ENCODE data around the gene PAPSS2. TPM values are rescaled to one million over a fixed set of nuclear protein-coding genes. Genes with fewer than 3 reads are reported as not detected.

Gene PAPSS2
- total and polyA plus RNA-seq, 2 experiments from 2014 or later, result 2.4 to 6.4 TPM

GRCh38 chr10:87626422-87626892 lies 33.2 kb upstream of the PAPSS2 start:
- H3K4me3 ChIP-seq, result no peak overlapping the region
- TF ChIP-seq, protein P1, sequence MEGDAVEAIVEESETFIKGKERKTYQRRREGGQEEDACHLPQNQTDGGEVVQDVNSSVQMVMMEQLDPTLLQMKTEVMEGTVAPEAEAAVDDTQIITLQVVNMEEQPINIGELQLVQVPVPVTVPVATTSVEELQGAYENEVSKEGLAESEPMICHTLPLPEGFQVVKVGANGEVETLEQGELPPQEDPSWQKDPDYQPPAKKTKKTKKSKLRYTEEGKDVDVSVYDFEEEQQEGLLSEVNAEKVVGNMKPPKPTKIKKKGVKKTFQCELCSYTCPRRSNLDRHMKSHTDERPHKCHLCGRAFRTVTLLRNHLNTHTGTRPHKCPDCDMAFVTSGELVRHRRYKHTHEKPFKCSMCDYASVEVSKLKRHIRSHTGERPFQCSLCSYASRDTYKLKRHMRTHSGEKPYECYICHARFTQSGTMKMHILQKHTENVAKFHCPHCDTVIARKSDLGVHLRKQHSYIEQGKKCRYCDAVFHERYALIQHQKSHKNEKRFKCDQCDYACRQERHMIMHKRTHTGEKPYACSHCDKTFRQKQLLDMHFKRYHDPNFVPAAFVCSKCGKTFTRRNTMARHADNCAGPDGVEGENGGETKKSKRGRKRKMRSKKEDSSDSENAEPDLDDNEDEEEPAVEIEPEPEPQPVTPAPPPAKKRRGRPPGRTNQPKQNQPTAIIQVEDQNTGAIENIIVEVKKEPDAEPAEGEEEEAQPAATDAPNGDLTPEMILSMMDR (IDR thresholded peaks at IDR 0.05; ENCODE audit: low read depth, low read length), result no peak
- H3K4me1 ChIP-seq (ENCODE audit: low read depth), result no peaks in the 10 kb centered on the region
- no peaks in the 10 kb centered on the region for H3K36me3 ChIP-seq
- H3K27ac ChIP-seq, result no peak overlapping the region
- H3K27me3 ChIP-seq, result no peaks in the 10 kb centered on the region
- peak in 1 of 2 donors; percentile 1 for DNase-seq (ENCODE audit: low read depth in 1 of 2, low spot score in 1 of 2)
- no peaks in the 10 kb centered on the region for H3K9me3 ChIP-seq (ENCODE audit: low read depth)

GRCh38 chr10:87630171-87630570 lies 29.5 kb upstream of the PAPSS2 start:
- no peaks in the 10 kb centered on the region for H3K4me1 ChIP-seq (ENCODE audit: low read depth)
- no peaks in the 10 kb centered on the region for H3K9me3 ChIP-seq (ENCODE audit: low read depth)
- no peaks in the 10 kb centered on the region for H3K27me3 ChIP-seq
- no peak overlapping the region for H3K27ac ChIP-seq
- H3K36me3 ChIP-seq, result no peaks in the 10 kb centered on the region
- DNase-seq (ENCODE audit: low read depth in 1 of 2, low spot score in 1 of 2), result no peak
- H3K4me3 ChIP-seq, result no peak overlapping the region
- TF ChIP-seq, protein P1 (IDR thresholded peaks at IDR 0.05; ENCODE audit: low read depth, low read length), result no peak

DNA sequence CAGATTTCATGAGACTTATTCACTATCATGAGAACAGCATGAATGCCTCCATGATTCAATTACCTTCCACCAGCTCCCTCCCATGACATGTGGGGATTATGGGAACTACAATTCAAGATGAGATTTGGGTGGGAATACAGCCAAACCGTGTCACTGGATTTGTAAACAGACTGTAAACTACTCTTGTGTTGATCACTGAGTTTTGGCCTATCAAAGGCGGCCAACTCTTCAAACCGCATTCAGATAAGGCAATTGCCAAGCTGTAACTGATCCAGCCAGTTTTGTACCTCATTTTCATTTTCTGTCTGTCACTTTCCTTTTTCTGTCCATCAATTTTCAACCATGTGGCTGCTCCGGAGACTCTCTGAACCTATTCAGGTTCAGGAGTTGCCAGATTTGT lies 27.2 kb upstream of the PAPSS2 start:
- Histone ChIP-seq H3K4me1 (ENCODE audit: low read depth) (no peaks in the 10 kb centered on the region), H3K36me3 (no peaks in the 10 kb centered on the region), H3K27ac (no peak overlapping the region), H3K4me3 (no peak overlapping the region), H3K27me3 (no peaks in the 10 kb centered on the region), H3K9me3 (ENCODE audit: low read depth) (no peaks in the 10 kb centered on the region)
- no peak for DNase-seq (ENCODE audit: low read depth in 1 of 2, low spot score in 1 of 2)
- TF ChIP-seq, protein P1 (IDR thresholded peaks at IDR 0.05; ENCODE audit: low read depth, low read length), result no peak

GRCh38 chr10:87634311-87634710 lies 25.4 kb upstream of the PAPSS2 start:
- TF ChIP-seq, protein P1 (IDR thresholded peaks at IDR 0.05; ENCODE audit: low read depth, low read length), result no peak
- Histone ChIP-seq H3K4me3 (no peak overlapping the region), H3K9me3 (ENCODE audit: low read depth) (no peaks in the 10 kb centered on the region), H3K27me3 (no peaks in the 10 kb centered on the region), H3K36me3 (no peaks in the 10 kb centered on the region), H3K27ac (no peak overlapping the region), H3K4me1 (ENCODE audit: low read depth) (no peaks in the 10 kb centered on the region)
- DNase-seq (ENCODE audit: low read depth in 1 of 2, low spot score in 1 of 2), result no peak

- TF ChIP-seq, protein P1 (IDR thresholded peaks at IDR 0.05; ENCODE audit: low read depth, low read length), result no peak
- peak in 1 of 2 donors; percentile 70 for DNase-seq (ENCODE audit: low read depth in 1 of 2, low spot score in 1 of 2)
- Histone ChIP-seq H3K9me3 (ENCODE audit: low read depth) (no peaks in the 10 kb centered on the region), H3K27me3 (no peaks in the 10 kb centered on the region), H3K4me3 (no peak overlapping the region), H3K4me1 (ENCODE audit: low read depth) (no peaks in the 10 kb centered on the region), H3K27ac (no peak overlapping the region), H3K36me3 (no peaks in the 10 kb centered on the region)
Observed at GRCh38 chr10:87635498-87636312, 24.0 kb upstream of the PAPSS2 start.

Measured in cardiac muscle cell (in vitro differentiated cells and primary cell).